ENCODE measurements around the gene GIMAP4.
"Not testable (repeated sequence)": the region's sequence is repeated elsewhere in the genome, so short reads cannot be mapped to it uniquely, and the experiment has no call there.

GIMAP4 gene

GRCh38 chr7:150566572-150566971 lies 618 bp upstream of the GIMAP4 start:
- no peak overlapping the region for H3K4me3 ChIP-seq (ENCODE audit: low read depth, low read length)
- no peak for DNase-seq (ENCODE audit: low read depth)
- no peak for TF ChIP-seq CTCF (IDR thresholded peaks at IDR 0.05; ENCODE audit: control insufficient read depth, extremely low read depth, insufficient read depth)

DNA sequence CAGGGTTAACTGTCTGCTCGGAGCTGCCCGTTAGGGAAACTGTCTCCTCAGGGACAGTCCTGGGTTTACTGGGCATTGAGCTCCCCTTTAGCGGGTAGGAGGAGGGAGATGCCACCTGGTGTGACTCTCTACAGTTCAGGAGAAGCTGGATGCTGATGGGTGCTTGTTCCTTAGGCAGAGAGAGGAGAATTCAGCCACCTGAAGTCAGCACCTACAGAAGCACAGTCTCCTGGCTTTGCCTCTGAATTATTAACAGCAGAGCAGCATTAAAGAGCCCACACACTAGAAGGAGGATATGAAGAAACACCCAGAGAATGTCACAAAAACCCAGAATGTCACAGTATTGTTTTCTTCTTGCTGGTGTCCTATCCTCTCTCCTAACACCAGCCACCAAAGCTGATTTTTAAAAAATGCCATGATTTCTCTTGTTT lies 696 bp downstream of the GIMAP4 start:
- no peak overlapping the region for H3K4me3 ChIP-seq (ENCODE audit: low read depth, low read length)
- no peak for DNase-seq (ENCODE audit: low read depth)
- no peak for TF ChIP-seq CTCF (IDR thresholded peaks at IDR 0.05; ENCODE audit: control insufficient read depth, extremely low read depth, insufficient read depth)

- H3K4me3 ChIP-seq (ENCODE audit: low read depth, low read length) = no peak overlapping the region
- TF ChIP-seq CTCF (IDR thresholded peaks at IDR 0.05; ENCODE audit: control insufficient read depth, extremely low read depth, insufficient read depth) = no peak
- DNase-seq (ENCODE audit: low read depth) = no peak
Measured at GRCh38 chr7:150568714-150569113, 1.5 kb downstream of the GIMAP4 start.

GRCh38 chr7:150569245-150569955 lies 2.2 kb downstream of the GIMAP4 start:
- no peak for DNase-seq (ENCODE audit: low read depth)
- no peak overlapping the region for H3K4me3 ChIP-seq (ENCODE audit: low read depth, low read length)
- no peak for TF ChIP-seq CTCF (IDR thresholded peaks at IDR 0.05; ENCODE audit: control insufficient read depth, extremely low read depth, insufficient read depth)

- H3K4me3 ChIP-seq (ENCODE audit: low read depth, low read length) = no peak overlapping the region
- TF ChIP-seq CTCF (IDR thresholded peaks at IDR 0.05; ENCODE audit: control insufficient read depth, extremely low read depth, insufficient read depth) = no peak
- DNase-seq (ENCODE audit: low read depth) = no peak
Measured at GRCh38 chr7:150570556-150571465, 3.6 kb downstream of the GIMAP4 start.

DNA sequence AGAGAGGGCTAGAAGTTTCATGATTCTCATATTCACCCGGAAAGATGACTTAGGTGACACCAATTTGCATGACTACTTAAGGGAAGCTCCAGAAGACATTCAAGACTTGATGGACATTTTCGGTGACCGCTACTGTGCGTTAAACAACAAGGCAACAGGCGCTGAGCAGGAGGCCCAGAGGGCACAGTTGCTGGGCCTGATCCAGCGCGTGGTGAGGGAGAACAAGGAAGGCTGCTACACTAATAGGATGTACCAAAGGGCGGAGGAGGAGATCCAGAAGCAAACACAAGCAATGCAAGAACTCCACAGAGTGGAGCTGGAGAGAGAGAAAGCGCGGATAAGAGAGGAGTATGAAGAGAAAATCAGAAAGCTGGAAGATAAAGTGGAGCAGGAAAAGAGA lies 5.3 kb downstream of the GIMAP4 start:
- H3K4me3 ChIP-seq (ENCODE audit: low read depth, low read length) = no peak overlapping the region
- DNase-seq (ENCODE audit: low read depth) = no peak
- no peak for TF ChIP-seq CTCF (IDR thresholded peaks at IDR 0.05; ENCODE audit: control insufficient read depth, extremely low read depth, insufficient read depth)

- H3K4me3 ChIP-seq (ENCODE audit: low read depth, low read length); DNase-seq (ENCODE audit: low read depth): not testable (repeated sequence)
Measured at GRCh38 chr7:150579979-150580637, 12.9 kb downstream of the GIMAP4 start.

Data from LNCaP clone FGC (cell line).